ENCODE measurements around the gene NIF3L1.

Gene NIF3L1

GRCh38 chr2:200888704-200889625 lies at the start of gene NIF3L1, which contains the start of gene PPIL3:
Gene NIF3L1 (plus strand): TSS chr2:200889371. CDS start chr2:200891944, 2,573 bp downstream.
Gene PPIL3 (minus strand): TSS chr2:200889077. CDS start chr2:200887615, 1,462 bp downstream.
- DNase-seq = peak; percentile 93

GRCh38 chr2:200839513-200839912 lies 49.7 kb upstream of the NIF3L1 start:
- no peak for DNase-seq

GRCh38 chr2:200843993-200844948 lies 44.9 kb upstream of the NIF3L1 start:
- DNase-seq = no peak

- no peak for DNase-seq
These were observed 44.0 kb upstream of the NIF3L1 start for GRCh38 chr2:200845194-200845593.

- DNase-seq = no peak
These were observed 43.4 kb upstream of the NIF3L1 start for GRCh38 chr2:200845669-200846325.

GRCh38 chr2:200847269-200847668 lies 41.9 kb upstream of the NIF3L1 start:
- DNase-seq = no peak

- no peak for DNase-seq
These were observed 41.2 kb upstream of the NIF3L1 start for GRCh38 chr2:200847939-200848338.

GRCh38 chr2:200850512-200851256 lies 38.5 kb upstream of the NIF3L1 start:
- no peak for DNase-seq

GRCh38 chr2:200851398-200852248 lies 37.5 kb upstream of the NIF3L1 start:
- no peak for DNase-seq

GRCh38 chr2:200852605-200853004 lies 36.6 kb upstream of the NIF3L1 start:
- DNase-seq = no peak

- DNase-seq = no peak
These were observed 32.4 kb upstream of the NIF3L1 start for GRCh38 chr2:200856806-200857205.

GRCh38 chr2:200860092-200860795 lies 28.9 kb upstream of the NIF3L1 start:
- DNase-seq = peak; percentile 24

GRCh38 chr2:200861617-200862155 lies 27.5 kb upstream of the NIF3L1 start:
- DNase-seq = peak; percentile 18

- DNase-seq = peak; percentile 16
These were observed 26.6 kb upstream of the NIF3L1 start for GRCh38 chr2:200862532-200863000.

GRCh38 chr2:200863782-200864175 lies 25.4 kb upstream of the NIF3L1 start:
- DNase-seq = no peak

GRCh38 chr2:200864176-200865034 lies 24.8 kb upstream of the NIF3L1 start, which contains the start of gene CLK1:
Gene CLK1 (minus strand): TSS chr2:200864658. CDS start chr2:200861862, 2,796 bp downstream.
- peak; percentile 96 for DNase-seq

- no peak for DNase-seq
These were observed 20.2 kb upstream of the NIF3L1 start for GRCh38 chr2:200869014-200869413.

GRCh38 chr2:200871151-200871550 lies 18.0 kb upstream of the NIF3L1 start:
- no peak for DNase-seq

- DNase-seq = no peak
These were observed 15.6 kb upstream of the NIF3L1 start for GRCh38 chr2:200873560-200873959.

Measured in midbrain (tissue), 1 donor.